NCI-H748 (cell line): Measurements from ENCODE around the gene ANKRD33B.
"Not testable (repeated sequence)": the region's sequence is repeated elsewhere in the genome, so short reads cannot be mapped to it uniquely, and the experiment has no call there.

ENCODE experiments used
- DNase-seq: peaks from one replicate; lab custom pipeline; 2025; ENCODE audit not compliant: unreplicated experiment; lab: John Stamatoyannopoulos, UW

The ANKRD33B gene

GRCh38 chr5:10633271-10634049 is 69.6 kb downstream of the ANKRD33B start:
- DNase-seq = no peak

DNA sequence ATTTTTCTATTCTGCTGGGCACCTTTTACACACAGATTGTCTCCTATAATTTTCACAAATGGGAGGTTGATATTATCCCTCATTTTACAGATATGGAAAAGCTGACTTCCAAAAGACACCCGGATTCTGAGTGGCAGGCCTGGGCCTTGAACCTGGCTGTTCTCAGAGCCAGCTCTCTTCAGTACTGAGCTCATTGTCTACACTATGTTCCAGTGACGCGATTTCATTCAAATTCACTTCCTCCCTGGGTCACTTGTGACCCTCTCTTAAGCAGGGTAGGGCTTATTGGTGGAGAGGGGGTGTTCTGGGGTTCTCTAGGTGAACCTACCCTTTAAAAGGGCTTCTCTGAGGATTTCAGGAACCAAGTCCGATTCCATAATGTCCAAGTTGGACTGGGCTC is 70.2 kb downstream of the ANKRD33B start:
- no peak for DNase-seq

- DNase-seq = no peak
These were observed 70.7 kb downstream of the ANKRD33B start for GRCh38 chr5:10634562-10634961.

DNA sequence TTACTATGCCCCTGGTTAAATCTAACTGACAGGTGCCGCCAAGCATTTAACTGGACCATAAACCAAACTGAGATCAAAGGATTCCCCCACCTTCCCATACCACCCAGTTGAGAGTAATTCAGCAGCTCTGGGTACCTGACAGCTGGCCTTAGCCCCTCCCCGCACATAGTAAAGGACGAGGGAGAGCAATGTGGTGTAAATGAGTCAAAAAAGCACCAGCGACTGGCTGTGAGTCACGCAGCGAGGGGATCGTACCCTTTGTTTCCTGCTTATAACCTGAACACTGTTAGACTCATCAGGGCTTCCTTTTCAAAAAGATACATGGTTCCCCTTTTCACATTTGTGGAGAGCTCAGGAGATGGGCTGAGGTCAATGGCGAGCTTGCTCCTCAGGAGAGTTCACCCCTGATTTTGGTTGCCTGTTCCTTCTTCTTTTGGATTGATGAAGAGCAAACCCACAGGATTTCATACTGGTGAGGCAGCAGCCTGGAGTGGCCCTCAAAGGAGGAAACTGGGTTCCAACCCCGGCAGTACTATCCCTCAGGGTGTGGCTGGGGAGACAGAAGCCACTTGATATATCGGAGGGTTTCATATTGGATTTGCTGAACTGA is 71.5 kb downstream of the ANKRD33B start:
- no peak for DNase-seq

DNA sequence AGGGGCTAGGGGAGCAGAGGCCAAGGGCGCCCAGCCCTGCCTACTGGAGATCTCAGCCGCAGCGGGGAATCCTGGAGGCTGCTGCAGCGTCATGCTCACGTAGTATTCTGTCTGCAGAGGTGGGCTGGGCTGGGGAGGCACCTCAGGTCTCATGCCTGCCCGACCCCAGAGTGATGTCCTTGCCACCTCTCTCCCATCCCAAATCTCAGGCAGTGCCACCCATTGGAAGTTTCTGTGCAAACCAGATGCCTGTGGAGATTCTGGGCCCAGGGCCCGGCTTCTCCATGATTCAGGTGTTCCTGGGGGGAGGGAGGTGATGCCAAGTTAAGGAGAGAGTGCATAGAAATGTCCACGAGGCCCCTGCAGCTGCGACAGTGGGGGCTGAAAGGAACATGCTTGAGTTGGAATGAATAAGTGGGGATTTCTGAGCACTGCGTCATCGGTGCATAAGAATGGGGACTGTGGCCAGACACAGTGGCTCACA is 72.0 kb downstream of the ANKRD33B start:
- DNase-seq = no peak

- no peak for DNase-seq
These were observed 72.7 kb downstream of the ANKRD33B start for GRCh38 chr5:10636363-10637142.

DNA sequence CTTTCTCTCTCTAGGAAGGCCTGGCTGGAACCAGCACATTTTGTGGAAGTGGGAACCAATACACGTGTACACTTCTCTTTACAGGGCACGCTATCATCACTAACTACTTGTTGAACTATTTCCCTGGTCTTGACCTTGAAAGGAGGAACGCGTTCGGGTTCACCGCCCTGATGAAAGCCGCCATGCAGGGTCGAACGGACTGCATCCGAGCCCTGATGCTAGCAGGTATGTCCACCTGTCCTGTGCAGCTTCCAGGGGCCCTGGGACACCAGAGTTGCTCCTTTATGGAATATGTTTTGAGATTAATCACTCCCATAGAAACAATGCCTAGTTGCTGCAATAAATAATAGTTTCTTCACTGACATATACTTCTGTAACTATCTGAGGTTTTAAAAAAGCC is 74.1 kb downstream of the ANKRD33B start:
- no peak for DNase-seq

DNA sequence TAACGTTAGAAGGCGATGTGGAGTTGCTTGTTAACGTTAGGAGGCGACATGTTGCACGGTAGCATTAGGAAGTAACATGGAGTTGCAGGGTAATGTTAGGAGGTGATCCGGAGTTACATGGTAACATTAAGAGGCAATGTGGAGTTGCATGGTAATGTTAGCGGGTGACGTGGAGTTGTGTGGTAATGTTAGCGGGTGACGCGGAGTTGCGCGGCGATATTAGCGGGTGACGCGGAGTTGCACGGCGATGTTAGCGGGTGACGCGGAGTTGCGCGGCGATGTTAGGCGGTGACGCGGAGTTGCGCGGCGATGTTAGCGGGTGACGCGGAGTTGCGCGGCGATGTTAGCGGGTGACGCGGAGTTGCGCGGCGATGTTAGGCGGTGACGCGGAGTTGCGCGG is 74.9 kb downstream of the ANKRD33B start:
- not testable (repeated sequence) for DNase-seq

DNA sequence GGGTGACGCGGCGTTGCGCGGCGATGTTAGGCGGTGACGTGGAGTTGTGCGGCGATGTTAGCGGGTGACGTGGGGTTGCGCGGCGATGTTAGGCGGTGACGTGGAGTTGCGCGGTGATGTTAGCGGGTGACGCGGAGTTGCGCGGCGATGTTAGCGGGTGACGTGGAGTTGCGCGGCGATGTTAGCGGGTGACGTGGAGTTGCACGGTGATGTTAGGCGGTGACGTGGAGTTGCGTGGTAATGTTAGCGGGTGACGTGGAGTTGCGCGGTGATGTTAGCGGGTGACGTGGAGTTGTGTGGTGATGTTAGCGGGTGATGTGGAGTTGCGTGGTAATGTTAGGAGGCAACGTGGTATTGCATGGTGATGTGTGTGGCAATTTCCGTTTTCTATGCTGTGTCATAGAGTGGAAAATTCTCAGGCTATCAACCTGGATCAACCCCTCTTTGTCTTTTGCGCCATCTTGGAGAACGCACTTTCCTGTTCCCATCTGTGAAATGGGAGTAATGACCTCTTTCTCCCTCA is 76.0 kb downstream of the ANKRD33B start:
- DNase-seq = no peak

GRCh38 chr5:10642367-10642766 is 78.5 kb downstream of the ANKRD33B start:
- DNase-seq = no peak

- DNase-seq = no peak
These were observed 80.3 kb downstream of the ANKRD33B start for GRCh38 chr5:10644192-10644591.

DNA sequence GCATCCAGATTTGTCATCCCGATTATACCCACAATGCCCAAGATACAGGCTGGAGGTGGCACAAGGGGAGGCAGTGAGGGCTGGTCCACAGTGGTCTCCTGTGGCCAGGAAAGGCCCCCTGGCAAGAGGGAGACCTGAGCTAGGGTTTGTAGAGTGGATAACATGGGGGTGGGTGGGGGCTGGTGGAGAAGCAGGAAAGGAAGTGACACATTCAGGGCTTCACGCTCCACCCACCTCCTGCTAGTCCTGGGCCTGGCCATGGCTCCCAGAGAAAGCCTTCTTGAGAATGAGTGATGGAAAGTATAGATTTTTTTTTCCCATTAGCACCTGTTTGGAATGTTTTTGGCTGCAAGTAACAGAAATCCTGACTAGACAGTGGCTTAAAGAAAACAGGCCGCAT is 81.3 kb downstream of the ANKRD33B start:
- DNase-seq = no peak

DNA sequence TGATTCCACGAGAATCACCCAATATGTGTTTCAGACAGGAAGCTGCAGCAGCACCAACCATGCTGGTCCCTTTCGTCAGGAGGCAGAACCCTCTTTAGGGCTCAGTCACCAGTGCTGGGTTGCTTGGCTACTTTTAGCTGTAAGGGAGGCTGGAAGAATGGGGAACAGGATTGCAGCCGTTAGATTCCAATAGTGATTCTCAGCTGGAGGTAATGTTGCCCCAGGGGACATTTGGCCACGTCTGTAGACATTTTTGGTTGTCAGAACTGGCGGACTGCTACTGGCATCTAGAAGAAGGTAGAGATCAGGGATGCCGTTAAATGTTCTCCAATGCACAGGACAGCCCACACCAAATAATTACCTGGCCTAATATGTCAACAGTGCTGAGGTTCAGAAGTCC is 81.8 kb downstream of the ANKRD33B start:
- no peak for DNase-seq

- no peak for DNase-seq
These were observed 83.8 kb downstream of the ANKRD33B start for GRCh38 chr5:10647640-10648039.

- no peak for DNase-seq
These were observed 85.2 kb downstream of the ANKRD33B start for GRCh38 chr5:10648806-10649665.

GRCh38 chr5:10649666-10650380 is 86.0 kb downstream of the ANKRD33B start:
- no peak for DNase-seq

- no peak for DNase-seq
These were observed 88.3 kb downstream of the ANKRD33B start for GRCh38 chr5:10652151-10652550.

DNA sequence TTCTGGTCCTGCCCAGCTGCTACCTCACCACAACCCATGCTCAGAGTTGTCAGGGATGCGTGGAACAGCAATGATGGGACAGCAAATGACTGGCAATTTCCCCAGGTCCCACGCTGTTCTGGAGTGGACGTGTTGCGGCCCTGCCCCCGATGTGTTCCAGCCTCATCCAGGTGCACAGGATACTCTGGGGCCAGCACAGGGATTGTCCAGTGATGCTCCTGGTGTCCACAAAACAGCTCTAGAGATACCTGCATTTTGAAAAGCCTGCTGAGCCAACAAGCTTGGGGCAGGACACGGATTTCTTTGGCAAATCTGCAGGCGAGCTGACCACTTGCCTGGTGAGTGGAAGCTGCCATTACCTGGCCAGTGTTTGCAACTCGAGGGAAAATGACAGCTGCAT is 88.7 kb downstream of the ANKRD33B start:
- DNase-seq = no peak

DNA sequence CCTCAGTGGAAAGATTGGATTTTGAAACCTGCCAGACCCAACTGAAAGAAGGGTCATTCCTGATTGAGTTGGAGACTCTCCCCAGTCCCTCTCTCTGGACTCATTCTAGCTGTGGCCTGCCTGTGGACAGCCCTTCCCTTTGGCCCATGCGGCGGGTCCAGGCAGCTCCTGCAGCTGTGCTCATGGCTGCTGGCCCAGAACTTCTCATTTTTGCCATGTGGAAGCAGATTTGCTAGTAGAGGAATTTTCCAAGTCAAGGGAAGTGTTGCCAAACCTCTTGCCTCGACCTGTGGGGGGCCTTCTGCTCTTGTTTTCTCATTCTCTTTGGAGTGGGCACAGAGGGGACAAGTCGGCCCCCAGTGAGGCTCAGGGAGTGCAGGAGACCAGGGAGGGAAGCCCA is 89.2 kb downstream of the ANKRD33B start:
- DNase-seq = no peak
